Upper lobe of right lung (tissue), 1 donor: ENCODE results near the gene TEAD1. TPM values are rescaled to one million over a fixed set of nuclear protein-coding genes. Genes with fewer than 3 reads are reported as not detected.

Experiments used
- ATAC-seq: fragments of 200-7000 bp; cut with Tn5 transposase; one replicate; pipeline ENCODE4 v1.9.1; 2020; ENCODE audit warnings: mild to moderate bottlenecking, moderate library complexity
- DNase-seq: peaks from one replicate; pipeline ENCODE4 v3.0.0-alpha.2; 2020
- H3K27ac ChIP-seq: fragments of 200-600 bp; one replicate; pipeline ENCODE4 v1.8.0; 2022
- H3K27me3 ChIP-seq: fragments of 200-600 bp; one replicate; pipeline ENCODE4 v1.8.0; 2022; ENCODE audit warnings: mild to moderate bottlenecking
- H3K36me3 ChIP-seq: fragments of 200-600 bp; one replicate; pipeline ENCODE4 v1.8.0; 2022
- H3K4me1 ChIP-seq: fragments of 200-600 bp; one replicate; pipeline ENCODE4 v1.8.0; 2022
- H3K4me3 ChIP-seq: fragments of 200-600 bp; one replicate; pipeline ENCODE4 v1.8.0; 2022; ENCODE audit warnings: mild to moderate bottlenecking
- H3K9me3 ChIP-seq: fragments of 200-600 bp; one replicate; pipeline ENCODE4 v1.8.0; 2022
- intact Hi-C: fragments of 100-400 bp; cut with DNase I; formaldehyde crosslinking; loops from one replicate; pipeline ENCODE4 v1.11.0; 2022
- long read RNA-seq: library from polyadenylated mRNA; unstranded; transcript quantifications from one replicate; pipeline ENCODE4 v2.0.0, GENCODE V29; 2021
- total RNA-seq: library from RNA; stranded (reverse); fragmentation: NEBNext Ultra II Directional; extraction: Animal tissue kit (Norgen Biotek cat#: 25700); gene quantifications from one replicate; pipeline ENCODE4 v1.2.1, GENCODE V29; 2021
- TF ChIP-seq, protein P1 (sequence below): fragments of 200-600 bp; IDR thresholded peaks from one replicate; pipeline ENCODE4 v1.8.0; 2022; ENCODE audit warnings: antibody characterized with exemption
- donor health status: DM: no; HTN: yes; CAD: no; lungs with severe emphysema.

TEAD1 gene
- 72.3 TPM for total RNA-seq
- long read RNA-seq, partial matches to known transcripts, result 1 of 35 reads
- long read RNA-seq, other reads (novel, unspliced or antisense), result 34 of 35 reads

DNA sequence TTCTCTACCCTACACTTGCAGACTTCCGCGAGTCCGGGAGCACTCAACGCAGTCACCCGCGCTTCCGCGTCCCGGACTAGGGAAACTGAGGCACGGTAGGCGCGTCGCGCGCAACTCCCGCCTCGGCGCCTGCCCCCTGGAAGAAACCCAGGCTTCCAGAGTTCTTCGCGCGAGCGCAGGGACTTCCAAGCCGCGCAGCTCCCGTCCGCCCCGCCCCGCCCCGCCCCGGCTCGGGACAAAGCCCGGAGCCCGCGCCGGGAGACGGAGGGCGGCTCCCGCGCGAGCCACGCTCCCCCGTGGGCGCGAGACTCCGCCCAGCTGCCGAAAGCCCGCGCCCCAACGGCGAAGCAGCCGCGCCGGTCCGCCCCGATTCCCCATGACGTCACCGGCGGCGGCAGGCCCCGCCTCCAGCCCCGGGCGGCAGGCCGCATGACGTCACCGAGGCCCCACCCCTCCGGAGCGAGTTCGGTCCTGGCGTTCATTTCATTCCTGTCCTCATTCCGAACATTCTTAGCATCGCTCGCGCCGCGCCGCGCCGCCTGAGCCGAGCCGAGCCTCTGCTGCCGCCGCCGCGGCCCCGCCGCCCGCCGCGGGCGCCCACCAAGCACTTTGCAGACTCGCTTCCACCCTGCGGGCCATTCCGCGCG is at the start of gene TEAD1:
TSS of gene TEAD1 (plus strand) at position 498 of the 647 bp plus-strand sequence.
- H3K27ac ChIP-seq, result peak within 1 kb of the TSS; percentile 86
- H3K36me3 ChIP-seq, result no peaks in the 10 kb centered on the region
- DNase-seq (peak; percentile 97), ATAC-seq (peak; percentile 98)
- H3K27me3 ChIP-seq, result no peaks in the 10 kb centered on the region
- H3K4me1 ChIP-seq, result peaks cover 12% of the 10 kb centered on the region
- H3K9me3 ChIP-seq, result no peaks in the 10 kb centered on the region
- H3K4me3 ChIP-seq, result peak within 1 kb of the TSS; percentile 63
- intact Hi-C loops, result no loop called here
- TF ChIP-seq, protein P1, sequence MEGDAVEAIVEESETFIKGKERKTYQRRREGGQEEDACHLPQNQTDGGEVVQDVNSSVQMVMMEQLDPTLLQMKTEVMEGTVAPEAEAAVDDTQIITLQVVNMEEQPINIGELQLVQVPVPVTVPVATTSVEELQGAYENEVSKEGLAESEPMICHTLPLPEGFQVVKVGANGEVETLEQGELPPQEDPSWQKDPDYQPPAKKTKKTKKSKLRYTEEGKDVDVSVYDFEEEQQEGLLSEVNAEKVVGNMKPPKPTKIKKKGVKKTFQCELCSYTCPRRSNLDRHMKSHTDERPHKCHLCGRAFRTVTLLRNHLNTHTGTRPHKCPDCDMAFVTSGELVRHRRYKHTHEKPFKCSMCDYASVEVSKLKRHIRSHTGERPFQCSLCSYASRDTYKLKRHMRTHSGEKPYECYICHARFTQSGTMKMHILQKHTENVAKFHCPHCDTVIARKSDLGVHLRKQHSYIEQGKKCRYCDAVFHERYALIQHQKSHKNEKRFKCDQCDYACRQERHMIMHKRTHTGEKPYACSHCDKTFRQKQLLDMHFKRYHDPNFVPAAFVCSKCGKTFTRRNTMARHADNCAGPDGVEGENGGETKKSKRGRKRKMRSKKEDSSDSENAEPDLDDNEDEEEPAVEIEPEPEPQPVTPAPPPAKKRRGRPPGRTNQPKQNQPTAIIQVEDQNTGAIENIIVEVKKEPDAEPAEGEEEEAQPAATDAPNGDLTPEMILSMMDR, result no peak

DNA sequence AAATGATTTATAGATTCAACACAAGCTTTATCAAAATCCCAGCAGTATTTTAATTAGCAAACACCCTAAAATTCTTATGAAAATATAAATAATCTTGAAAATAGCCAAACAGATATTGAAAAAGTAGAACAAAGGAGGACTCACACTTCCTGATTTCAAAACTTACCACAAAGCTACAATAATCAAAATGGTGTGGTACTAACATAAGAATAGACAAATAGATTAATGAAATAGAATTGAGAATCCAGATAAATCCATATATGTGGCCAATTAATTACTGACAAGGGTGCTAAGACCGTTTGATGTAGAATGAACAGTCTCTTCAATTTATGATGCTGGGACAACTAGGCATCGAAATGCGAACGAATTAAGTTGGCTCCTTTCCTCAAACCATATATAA is 49.6 kb upstream of the TEAD1 start:
- no peak for ATAC-seq
- H3K36me3 ChIP-seq, result no peaks in the 10 kb centered on the region

DNA sequence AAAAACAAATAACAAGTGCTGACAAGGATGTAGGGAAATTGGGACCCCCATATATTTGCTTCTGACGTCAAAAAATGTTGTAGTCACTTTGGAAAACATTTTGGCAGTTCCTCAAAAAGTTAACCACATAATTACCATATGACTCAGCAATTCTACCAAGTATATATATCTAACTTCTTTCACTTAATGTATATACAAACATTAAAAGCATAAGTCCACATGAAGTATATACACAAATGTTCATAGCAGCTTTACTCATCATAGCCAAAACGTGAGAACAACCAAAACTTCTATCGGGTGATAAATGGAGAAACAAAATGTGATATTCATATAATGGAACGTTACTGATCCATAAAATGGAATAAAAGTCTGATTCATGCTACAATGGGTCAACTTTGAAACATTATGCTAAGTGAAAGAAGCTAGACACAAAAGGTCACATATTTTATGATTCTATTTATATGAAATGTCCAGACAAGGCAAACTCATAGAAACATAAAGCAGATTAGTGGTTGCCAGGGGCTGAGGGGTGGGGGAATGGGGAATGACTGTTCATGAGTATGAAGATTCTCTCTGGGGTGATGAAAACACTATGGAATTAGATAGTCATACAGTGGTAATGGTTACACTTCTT is 48.7 kb upstream of the TEAD1 start:
- intact Hi-C loops, result no loop called here
- TF ChIP-seq, protein P1, result no peak
- H3K4me1 ChIP-seq, result no peaks in the 10 kb centered on the region
- ATAC-seq, result no peak
- no peaks in the 10 kb centered on the region for H3K36me3 ChIP-seq
- no peak overlapping the region for H3K27ac ChIP-seq
- no peaks in the 10 kb centered on the region for H3K9me3 ChIP-seq
- H3K4me3 ChIP-seq, result no peak overlapping the region
- no peaks in the 10 kb centered on the region for H3K27me3 ChIP-seq
- no peak for DNase-seq

More for the DNA sequence above, 49.6 kb upstream of the TEAD1 start:
- H3K4me3 ChIP-seq, result no peak overlapping the region
- DNase-seq, result no peak
- TF ChIP-seq, protein P1, result no peak
- H3K4me1 ChIP-seq, result no peaks in the 10 kb centered on the region
- no peaks in the 10 kb centered on the region for H3K9me3 ChIP-seq
- no peak overlapping the region for H3K27ac ChIP-seq
- no peaks in the 10 kb centered on the region for H3K27me3 ChIP-seq
- intact Hi-C loops, result no loop called here

DNA sequence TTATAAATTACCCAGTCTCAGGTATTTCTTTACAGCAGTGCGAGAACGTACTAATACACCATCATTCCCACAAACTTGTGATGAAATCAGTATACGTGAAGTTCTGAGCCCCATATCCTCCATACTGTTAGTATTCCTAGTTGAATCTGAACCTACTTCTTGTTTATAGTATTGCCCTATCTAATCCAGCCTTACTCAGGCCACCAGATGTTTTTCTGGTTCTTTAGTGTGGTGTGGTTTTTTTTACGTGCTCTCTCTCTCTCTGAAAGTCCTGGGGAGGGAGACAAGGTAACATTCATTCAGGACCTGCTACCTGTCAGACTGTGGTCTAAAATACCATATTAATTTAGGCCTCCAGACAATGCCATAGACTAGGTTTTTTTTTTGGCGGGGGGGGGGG is 47.6 kb upstream of the TEAD1 start:
- ATAC-seq (no peak), DNase-seq (no peak)
- intact Hi-C loops, result no loop called here
- Histone ChIP-seq H3K9me3 (no peaks in the 10 kb centered on the region), H3K36me3 (no peaks in the 10 kb centered on the region), H3K4me1 (no peaks in the 10 kb centered on the region), H3K4me3 (no peak overlapping the region), H3K27me3 (no peaks in the 10 kb centered on the region), H3K27ac (no peak overlapping the region)
- TF ChIP-seq, protein P1, result no peak

DNA sequence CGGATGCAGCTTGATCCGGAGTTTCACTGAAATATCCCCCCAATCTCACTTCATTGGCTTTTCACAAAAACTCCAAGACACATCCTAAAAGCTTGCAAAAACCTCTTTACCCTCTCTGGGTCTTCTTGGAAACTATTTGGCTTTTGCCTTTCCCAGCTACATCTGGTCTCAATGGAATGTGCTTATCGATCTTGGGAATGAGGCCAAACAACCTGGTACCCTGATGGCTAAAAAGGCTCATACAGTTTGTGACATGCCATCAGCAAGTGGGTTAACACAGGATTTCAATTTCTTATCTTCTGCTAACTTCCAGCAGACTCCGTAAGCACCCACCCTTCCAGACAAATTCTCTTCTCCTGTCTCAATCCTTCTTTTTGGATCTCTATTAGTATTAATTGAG is 45.9 kb upstream of the TEAD1 start:
- intact Hi-C loops, result no loop called here
- no peak for DNase-seq
- Histone ChIP-seq H3K27me3 (no peaks in the 10 kb centered on the region), H3K36me3 (no peaks in the 10 kb centered on the region), H3K27ac (no peak overlapping the region), H3K4me1 (no peaks in the 10 kb centered on the region), H3K9me3 (no peaks in the 10 kb centered on the region), H3K4me3 (no peak overlapping the region)
- ATAC-seq, result no peak
- TF ChIP-seq, protein P1, result no peak
